ENCODE results near the gene PIGQ. TPM values are rescaled to one million over a fixed set of nuclear protein-coding genes. Genes with fewer than 3 reads are reported as not detected.

The PIGQ gene
- total and polyA plus RNA-seq, 2 of the 8 experiments (the other 6 are each of a cell fraction or from before 2014, with no cell fraction given): 36.0 to 49.2 TPM

GRCh38 chr16:589658-590187 is 20.0 kb downstream of the PIGQ start, which contains the start of gene RAB40C (continued):
- TF ChIP-seq CTCF (IDR thresholded peaks at IDR 0.05; ENCODE audit: control extremely low read depth in 1 of 3, insufficient read depth in 1 of 3, low read depth in 1 of 3, low read length in 3 of 3) (peak in 1 of 3 experiments; percentile 12; a peak in 1 of 4 replicates), BCL11A (IDR thresholded peaks at IDR 0.05; ENCODE audit: low read depth in 2 of 2, low read length in 2 of 2) (no peak), HDAC6 (IDR thresholded peaks at IDR 0.05; ENCODE audit: low read depth, low read length) (no peak), SIX5 (IDR thresholded peaks at IDR 0.05; ENCODE audit: low read depth, low read length) (no peak), ASH2L (IDR thresholded peaks at IDR 0.05; ENCODE audit: low read length) (no peak), KDM1A (IDR thresholded peaks at IDR 0.05; ENCODE audit: borderline replicate concordance, low read length) (no peak), CHD1 (IDR thresholded peaks at IDR 0.05; ENCODE audit: low read depth, low read length) (no peak), ZNF274 (IDR thresholded peaks at IDR 0.05; ENCODE audit: borderline replicate concordance, extremely low read depth, low read length) (no peak), BACH1 (IDR thresholded peaks at IDR 0.05; ENCODE audit: low read length) (no peak), KDM5A (IDR thresholded peaks at IDR 0.05; ENCODE audit: low read length) (no peak), GABPA (IDR thresholded peaks at IDR 0.05; ENCODE audit: borderline replicate concordance, insufficient read depth, low read length) (no peak), RNF2 (IDR thresholded peaks at IDR 0.05; ENCODE audit: borderline replicate concordance, low read depth, low read length, missing control alignments, poor library complexity, severe bottlenecking) (no peak), SP4 (IDR thresholded peaks at IDR 0.05; ENCODE audit: low read length) (peak; percentile 65; the same call in 1 of the 2 replicates), TAF1 (IDR thresholded peaks at IDR 0.05; ENCODE audit: low read depth, low read length) (no peak), RAD21 (IDR thresholded peaks at IDR 0.05 in 1 of 2, conservative IDR thresholded peaks at IDR 0.05 in 1 of 2; ENCODE audit: low read depth in 2 of 2, low read length in 2 of 2) (no peak), POLR2AphosphoS5 (IDR thresholded peaks at IDR 0.05; ENCODE audit: low read depth, low read length) (peak; percentile 59; the same call in 1 of the 2 replicates), TAF7 (optimal IDR thresholded peaks at IDR 0.05; ENCODE audit: borderline replicate concordance, low read depth, low read length) (no peak), SRF (IDR thresholded peaks at IDR 0.05; ENCODE audit: low read depth, low read length) (no peak), FOSL1 (IDR thresholded peaks at IDR 0.05; ENCODE audit: insufficient read depth, low read depth, low read length) (no peak), CEBPB (IDR thresholded peaks at IDR 0.05; ENCODE audit: low read depth, low read length) (no peak), RFX5 (IDR thresholded peaks at IDR 0.05; ENCODE audit: borderline replicate concordance, low read depth, low read length) (no peak), TCF12 (IDR thresholded peaks at IDR 0.05; ENCODE audit: low read depth, low read length) (no peak), CREB1 (IDR thresholded peaks at IDR 0.05) (peak; percentile 88), JUND (IDR thresholded peaks at IDR 0.05; ENCODE audit: low read length) (no peak)

Measured in H1 (cell line).